Renal pelvis (tissue), 4 donors: ENCODE measurements around the gene DSCAM. TPM values are rescaled to one million over a fixed set of nuclear protein-coding genes. Genes with fewer than 3 reads are reported as not detected.
A peak's percentile ranks its signal among the peaks of the same experiment; 100 is the strongest.

Source experiments
- DNase-seq: peaks from one replicate; pipeline ENCODE4 v3.0.0-alpha.2; 2013
- polyA plus RNA-seq, 3 donors: library from polyadenylated mRNA; unstranded; fragments of 120-200 nt; gene quantifications; one replicate each; pipeline ENCODE4 v1.2.1, GENCODE V29; 2013; ENCODE audit not compliant: insufficient read length in 3 of 3

The DSCAM gene
- polyA plus RNA-seq, 3 donors: 0.07 to 0.13 (median 0.08) TPM

DNA sequence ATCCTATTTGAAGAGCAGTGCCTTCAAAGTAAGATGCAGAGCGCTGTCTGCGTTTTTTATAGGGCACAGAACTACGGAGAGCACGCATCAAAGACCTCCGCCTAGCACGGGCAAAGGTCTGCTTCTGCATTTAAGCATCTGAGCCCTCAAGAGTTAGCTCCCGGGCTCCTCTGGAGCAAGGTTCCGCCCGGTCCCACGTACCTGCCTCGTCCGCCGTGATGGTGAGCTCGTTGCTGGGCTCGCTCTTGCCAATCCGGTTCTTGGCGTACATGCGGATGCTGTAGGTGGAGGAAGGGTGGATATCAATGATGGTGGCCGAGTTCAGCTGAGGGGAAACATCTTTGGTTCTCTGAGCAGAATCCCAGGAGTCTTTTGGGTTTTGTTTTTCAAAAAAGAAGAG is 668.2 kb downstream of the DSCAM start:
- DNase-seq: no peak

DNA sequence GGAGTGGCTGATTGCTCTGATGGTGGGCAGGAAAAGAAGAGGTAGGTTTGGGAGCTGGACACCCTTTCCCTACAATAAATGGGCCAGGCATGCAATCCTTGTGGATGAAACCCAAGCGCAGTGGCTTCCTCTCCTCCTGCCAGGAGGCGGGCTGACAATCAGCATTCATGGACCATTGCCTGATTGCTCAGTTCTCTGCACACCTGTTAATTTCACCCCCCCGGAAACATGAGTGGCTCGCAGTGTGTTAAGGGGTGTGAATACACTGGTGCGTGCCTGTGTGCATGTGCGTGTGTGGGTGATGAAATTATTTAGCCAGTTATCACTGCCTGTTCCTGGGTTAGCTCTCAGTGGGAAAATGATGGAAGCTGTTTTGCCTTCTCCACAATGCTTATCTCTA is 669.0 kb downstream of the DSCAM start:
- no peak for DNase-seq

- DNase-seq: no peak
Measured at GRCh38 chr21:40176724-40177123, 670.2 kb downstream of the DSCAM start.

DNA sequence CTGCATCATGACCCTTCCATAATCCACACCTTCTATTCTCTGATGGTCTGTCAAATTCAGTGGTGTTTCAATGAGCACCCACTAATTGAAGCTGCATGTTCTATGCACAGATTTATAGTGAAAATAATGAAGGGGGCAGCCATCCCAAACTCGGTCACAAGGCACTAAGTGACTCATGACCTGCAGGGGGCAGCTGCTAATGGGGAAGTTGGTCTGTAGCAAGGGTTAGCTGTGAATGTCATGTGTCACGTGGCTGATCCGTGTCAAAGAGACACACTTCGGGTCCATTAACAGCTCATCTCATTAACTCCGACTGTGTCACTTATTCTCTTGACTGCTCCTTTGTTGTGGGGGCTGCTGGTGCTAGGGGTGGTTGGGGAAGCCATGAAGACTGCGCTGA is 673.1 kb downstream of the DSCAM start:
- DNase-seq: no peak

- no peak for DNase-seq
Measured at GRCh38 chr21:40169971-40170370, 677.0 kb downstream of the DSCAM start.

DNA sequence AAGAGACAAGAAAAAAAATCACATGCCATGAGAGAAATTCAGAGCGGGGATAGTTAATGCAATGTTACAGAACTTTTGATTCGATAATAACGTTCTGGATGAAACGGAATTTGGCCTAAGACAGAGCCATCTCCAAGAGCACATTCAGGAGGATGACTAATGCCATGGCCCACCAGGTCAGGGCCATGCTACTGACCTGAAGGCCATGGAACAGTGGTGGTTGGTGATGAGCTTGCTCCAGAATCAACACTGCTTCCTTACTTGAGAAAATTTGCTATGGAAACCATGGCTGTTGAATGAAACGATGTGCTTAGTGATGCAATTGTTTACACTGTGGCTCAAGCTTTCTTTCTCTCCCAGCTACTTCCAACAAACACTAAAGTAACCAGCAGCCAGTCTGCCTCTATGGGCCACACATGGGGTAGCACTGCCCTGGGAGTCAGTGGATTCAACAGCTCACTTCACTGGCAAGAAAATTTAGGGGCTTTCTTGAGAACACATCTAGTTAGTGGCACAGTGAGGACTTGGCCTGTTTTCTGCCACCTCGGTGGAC is 680.6 kb downstream of the DSCAM start:
- no peak for DNase-seq

DNA sequence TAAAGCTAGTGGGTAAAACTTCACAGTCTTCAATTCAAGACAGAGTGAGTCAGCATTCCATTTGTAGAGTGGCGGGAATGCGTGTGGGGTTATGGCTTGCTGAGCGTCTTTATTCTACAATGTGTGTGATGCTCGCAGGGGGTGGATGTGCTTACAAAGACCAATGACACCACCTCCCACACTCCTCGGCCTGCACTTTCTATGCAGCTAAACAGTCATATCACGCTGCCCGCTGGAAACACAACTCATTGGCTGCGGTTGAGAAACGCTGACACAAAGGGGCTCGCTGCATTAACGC is 681.2 kb downstream of the DSCAM start:
- DNase-seq: no peak

DNA sequence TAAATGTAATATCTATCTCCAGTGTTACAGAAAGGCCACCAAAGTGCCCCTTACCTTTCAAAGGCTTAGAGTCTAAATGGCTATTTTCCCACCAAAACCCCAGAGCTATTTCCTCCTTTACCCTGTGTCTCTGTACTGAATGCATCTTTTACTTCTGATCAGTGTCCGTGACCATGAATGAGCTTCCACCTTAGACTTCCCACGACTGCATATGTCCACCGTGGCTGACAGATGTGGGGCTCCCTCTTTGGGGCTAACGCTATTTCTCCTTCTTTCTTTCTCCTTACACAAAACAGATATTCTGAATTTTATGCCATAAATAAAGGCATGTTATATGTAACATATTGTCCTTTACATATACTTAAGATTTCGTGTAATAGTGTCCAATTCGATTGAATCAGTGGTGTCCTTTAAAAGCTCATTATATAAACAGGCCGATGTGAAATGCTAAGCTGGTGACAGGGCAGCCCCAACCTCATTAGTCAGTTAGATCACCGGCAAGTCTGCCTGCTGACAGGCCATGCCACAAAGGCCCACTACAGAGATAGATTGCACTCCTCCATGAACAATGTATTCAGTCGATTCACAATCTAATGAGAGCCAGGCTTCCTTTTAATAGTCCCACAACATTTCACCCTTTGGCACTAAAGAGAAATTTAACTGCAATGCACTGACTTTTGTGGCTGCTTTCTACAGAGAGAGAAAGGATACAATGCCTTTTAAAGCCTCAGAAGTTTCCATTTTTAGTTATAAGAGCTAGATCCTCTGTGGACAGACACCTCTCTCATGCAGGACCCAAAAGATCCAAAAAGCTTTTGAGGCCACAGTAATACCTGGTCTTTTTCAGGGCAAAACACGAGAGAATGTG is 681.8 kb downstream of the DSCAM start:
- no peak for DNase-seq

GRCh38 chr21:40162075-40162474 is 684.9 kb downstream of the DSCAM start:
- DNase-seq: no peak

GRCh38 chr21:40160911-40161310 is 686.0 kb downstream of the DSCAM start:
- DNase-seq: no peak

- DNase-seq: no peak
Measured at GRCh38 chr21:40158366-40158765, 688.6 kb downstream of the DSCAM start.

GRCh38 chr21:40155563-40155962 is 691.4 kb downstream of the DSCAM start:
- no peak for DNase-seq

DNA sequence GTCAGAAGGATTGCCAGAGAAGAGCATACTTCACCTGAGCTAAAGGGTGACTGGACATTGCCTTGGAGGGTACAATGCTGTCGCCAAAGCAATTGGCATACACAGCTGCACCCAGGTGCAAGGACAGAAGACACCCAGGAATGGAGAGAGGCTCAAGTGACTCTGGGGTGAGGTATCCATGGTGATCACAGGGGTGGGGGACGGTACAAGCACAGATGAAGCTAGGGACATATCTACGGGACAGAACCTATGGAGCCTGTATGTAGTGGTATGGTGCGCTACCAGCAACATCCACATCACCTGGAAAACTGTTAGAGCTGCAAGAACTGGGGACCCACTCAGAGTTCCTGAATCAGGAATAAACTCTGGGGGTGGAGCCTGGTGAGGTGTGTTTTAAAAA is 693.6 kb downstream of the DSCAM start:
- DNase-seq: no peak

GRCh38 chr21:40152476-40152875 is 694.5 kb downstream of the DSCAM start:
- no peak for DNase-seq

DNA sequence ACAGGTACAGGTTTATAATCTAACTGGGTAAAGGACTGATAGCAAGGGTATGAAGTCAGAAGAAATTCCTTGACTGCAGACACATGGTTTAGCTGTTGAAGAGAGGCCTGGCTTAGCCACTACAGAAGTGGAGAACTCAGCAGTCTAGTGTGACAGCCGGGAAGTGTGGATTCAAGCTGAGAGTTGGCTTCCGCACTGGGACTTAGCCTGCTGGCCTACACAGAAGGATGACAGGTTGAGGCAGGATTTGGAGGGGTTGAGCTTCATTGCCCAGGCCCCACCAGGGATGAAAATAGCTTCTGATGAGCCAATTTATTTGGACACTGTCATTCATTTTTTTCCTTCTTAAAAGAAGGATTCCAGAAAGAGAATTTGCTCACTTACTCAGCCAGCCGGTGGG is 695.3 kb downstream of the DSCAM start:
- DNase-seq: no peak

DNA sequence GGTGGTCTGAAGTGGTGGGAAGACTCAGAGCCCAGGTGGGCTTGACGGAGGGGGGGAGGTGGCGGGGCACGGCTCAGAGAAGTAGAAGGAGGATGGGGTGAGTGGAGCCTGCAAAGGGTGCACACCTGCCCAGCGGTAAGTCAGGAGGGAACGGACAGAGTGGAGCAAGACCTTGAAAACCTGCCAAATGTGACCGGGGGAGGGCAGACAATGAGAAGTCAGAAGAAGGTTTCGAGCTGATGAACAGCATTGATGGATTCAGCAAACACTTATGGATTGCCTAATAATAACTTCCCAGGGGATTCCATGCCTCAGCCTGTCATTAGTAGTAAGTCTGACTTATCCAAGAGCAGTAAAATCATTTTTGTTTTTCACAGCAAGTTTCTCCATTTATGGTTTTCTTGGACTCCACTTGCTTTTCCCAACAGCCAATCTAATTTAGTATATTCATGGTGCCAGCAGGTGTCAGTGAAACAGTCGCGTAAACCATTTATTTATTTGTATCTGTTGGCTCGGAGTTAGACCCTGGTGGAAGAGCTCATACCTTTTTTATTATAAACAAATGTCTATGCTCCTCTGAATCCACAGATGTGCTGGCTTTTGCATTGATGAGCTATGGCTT is 700.6 kb downstream of the DSCAM start:
- DNase-seq: no peak

DNA sequence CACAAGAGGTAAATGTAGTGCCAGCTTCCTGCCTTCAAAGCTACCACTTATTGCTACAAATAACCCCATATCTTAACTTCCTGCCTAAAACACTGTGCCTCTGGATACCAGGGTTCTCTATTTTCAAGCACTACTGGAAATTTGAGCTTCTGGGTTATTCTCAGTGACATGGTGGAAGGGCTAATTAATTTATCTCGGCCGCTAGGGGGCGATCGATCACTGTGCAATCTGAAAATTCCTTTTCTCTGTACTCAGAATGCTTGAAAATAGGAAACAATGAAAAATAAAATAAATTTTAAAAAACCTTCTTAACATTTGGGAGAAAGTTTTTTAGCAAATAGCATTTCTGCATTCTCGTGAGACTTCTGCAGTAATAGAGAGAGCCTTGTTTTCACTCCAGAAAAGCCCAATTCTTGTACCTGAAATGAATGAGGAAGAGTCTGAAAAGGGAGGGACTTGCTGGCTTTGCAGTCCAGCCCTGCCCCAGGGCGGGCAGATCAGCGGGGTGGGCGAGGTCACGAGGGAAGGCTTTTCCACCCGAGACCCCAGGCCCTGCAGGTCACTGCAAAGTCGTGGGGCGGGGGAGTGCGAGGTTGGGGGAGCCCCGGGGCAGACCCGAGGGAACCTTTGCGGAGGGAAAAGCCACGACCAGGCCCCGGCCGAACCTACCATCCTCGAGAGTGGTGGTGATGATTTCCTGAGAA is 703.0 kb downstream of the DSCAM start:
- DNase-seq: peak; percentile 69

GRCh38 chr21:40141621-40142020 is 705.3 kb downstream of the DSCAM start:
- no peak for DNase-seq

DNA sequence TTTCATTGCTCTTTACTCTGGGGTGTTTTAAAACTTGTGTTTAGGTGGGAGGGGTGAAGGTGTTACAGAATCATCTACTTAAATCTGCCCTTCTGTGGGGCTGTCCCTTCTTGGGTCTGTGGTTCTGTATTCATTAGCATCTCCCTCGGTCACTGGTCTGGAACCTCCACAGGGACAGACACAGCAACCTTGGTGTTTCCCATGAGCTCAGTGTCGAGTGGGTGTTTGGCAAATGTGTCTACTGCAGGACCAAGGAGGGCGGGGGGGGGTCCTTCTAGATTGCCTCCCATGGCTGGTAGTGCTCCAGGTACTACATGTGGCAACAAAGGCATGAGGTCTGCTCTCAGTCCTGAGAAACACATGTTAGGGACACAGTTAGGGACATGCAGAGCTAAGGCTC is 706.3 kb downstream of the DSCAM start:
- no peak for DNase-seq

GRCh38 chr21:40139636-40140035 is 707.3 kb downstream of the DSCAM start:
- no peak for DNase-seq

GRCh38 chr21:40136571-40136970 is 710.4 kb downstream of the DSCAM start:
- DNase-seq: no peak

GRCh38 chr21:40134731-40135492 is 712.0 kb downstream of the DSCAM start:
- DNase-seq: no peak
